A549 treated with GW870086 at 1 μM for 4 hours (cell line): ENCODE data around the gene ZFAND2A. TPM values are rescaled to one million over a fixed set of nuclear protein-coding genes. Genes with fewer than 3 reads are reported as not detected.

Experiments
- total RNA-seq: library from RNA; stranded (reverse); fragments of 200-300 nt; extraction: Qiagen RNA extraction; gene quantifications from 5 replicates; pipeline ENCODE4 v1.2.3, GENCODE V29; 2022; ENCODE audit warnings: low read depth

Gene ZFAND2A
- total RNA-seq = 55.8 to 60.9 TPM (median 59.6 TPM) in 5 replicates

GRCh38 chr7:1159891-1160669 lies at the start of gene ZFAND2A:
Gene ZFAND2A, minus strand, starts transcription at chr7:1160196. Its CDS starts 1,984 bp downstream, at chr7:1158212.

Other genes starting within 250 kb of the ZFAND2A start
- gene ADAP1, start 205.5 kb downstream of the ZFAND2A start, total RNA-seq = 3.7 to 5.1 TPM (median 4.0 TPM) in 5 replicates
- gene COX19, start 184.6 kb downstream of the ZFAND2A start, total RNA-seq = 5.3 to 7.5 TPM (median 5.6 TPM) in 5 replicates
- gene CYP2W1, start 177.0 kb downstream of the ZFAND2A start, total RNA-seq = 0.05 to 0.09 TPM (median 0.07 TPM) in 3 of 5 replicates, not detected in the others
- gene GPR146, start 115.7 kb downstream of the ZFAND2A start, total RNA-seq = 1.5 to 2.2 TPM (median 1.5 TPM) in 5 replicates
- gene GPER1, start 72.1 kb downstream of the ZFAND2A start, total RNA-seq = 0.72 to 1.2 TPM (median 0.79 TPM) in 5 replicates
- gene UNCX, start 72.7 kb upstream of the ZFAND2A start, total RNA-seq = not detected in 5 replicates